ENCODE data around the gene SIAE.

GRCh38 chr11:124722176-124722575, 48.6 kb upstream of the SIAE start:
- no peak for TF ChIP-seq TAF1 (IDR thresholded peaks at IDR 0.05; ENCODE audit: low read depth, low read length)
- TF ChIP-seq POLR2A (IDR thresholded peaks at IDR 0.05; ENCODE audit: low read depth, low read length), result no peak
- no peak for TF ChIP-seq POLR2AphosphoS5 (IDR thresholded peaks at IDR 0.05; ENCODE audit: low read depth, low read length)
- no peak for TF ChIP-seq PAX5 (IDR thresholded peaks at IDR 0.05; ENCODE audit: insufficient read depth, low read length, severe bottlenecking)
- TF ChIP-seq SPI1 (IDR thresholded peaks at IDR 0.05; ENCODE audit: low read depth, low read length), result no peak
- TF ChIP-seq POU2F2 (IDR thresholded peaks at IDR 0.05; ENCODE audit: low read depth, low read length), result no peak

Data from GM12891 (cell line).